Measurements from ENCODE around the gene S1PR5.
"Not testable (repeated sequence)": the region's sequence is repeated elsewhere in the genome, so short reads cannot be mapped to it uniquely, and the experiment has no call there.

The S1PR5 gene, protein sequence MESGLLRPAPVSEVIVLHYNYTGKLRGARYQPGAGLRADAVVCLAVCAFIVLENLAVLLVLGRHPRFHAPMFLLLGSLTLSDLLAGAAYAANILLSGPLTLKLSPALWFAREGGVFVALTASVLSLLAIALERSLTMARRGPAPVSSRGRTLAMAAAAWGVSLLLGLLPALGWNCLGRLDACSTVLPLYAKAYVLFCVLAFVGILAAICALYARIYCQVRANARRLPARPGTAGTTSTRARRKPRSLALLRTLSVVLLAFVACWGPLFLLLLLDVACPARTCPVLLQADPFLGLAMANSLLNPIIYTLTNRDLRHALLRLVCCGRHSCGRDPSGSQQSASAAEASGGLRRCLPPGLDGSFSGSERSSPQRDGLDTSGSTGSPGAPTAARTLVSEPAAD

DNA sequence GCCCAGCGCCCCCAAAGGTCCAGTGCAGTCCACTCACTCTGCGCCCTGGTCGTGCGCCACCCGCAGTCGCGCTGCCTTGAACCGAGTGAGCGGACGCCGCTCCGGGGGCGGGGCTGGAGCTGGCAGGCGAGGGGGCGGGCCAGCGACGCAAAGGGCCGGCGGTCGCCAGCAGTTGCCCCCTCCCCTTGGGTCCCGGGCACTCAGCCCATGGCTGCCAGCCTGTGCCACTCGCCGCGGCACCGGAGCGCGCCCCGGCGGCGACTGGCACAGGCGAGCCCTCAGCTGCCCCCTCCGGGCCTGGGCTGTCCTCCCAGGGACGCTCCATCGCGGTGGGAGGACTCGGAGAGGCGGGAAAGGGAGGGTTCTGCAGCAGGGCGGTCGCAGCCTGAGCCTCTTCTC, at the start of gene S1PR5:
S1PR5 (minus strand) TSS at position 87 of the 399 bp plus-strand sequence. CDS start 2,436 bp downstream, outside the sequence.
- DNase-seq = no peak

DNA sequence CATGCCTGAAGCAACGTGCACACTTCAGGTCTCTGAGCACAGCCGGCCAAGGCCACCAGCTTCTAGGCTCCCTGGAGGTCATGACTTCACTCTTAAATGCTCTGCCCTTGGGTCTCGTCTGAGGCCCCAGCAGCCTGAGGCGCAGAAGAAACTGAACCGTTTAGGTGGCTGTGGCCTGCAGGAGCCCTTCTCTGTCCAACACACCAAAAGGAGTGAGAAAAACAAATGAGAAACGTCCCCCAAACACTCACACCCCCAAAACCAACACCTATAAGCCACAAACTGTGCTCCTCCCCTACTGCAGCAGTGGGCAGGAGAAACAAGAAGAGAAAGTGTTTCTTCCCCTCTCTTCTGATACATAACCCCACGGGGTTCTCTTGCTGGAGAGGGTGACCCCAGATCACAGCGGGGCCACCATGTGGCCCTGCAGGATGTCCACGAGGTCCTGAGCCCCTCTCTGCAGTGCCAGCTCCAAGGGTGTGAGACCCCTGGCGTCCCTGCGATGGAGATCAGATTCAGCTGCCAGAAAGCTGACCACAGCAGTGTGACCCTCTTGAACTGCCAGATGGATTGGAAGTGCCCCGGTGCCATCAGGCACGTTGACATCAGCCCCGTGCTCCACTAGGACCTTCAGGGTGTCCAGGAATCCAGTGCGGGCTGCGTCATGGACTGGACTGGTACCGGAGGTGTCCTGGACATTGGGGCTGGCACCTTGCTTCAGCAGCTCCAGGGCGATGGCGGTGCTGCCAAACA, 49.6 kb upstream of the S1PR5 start:
- DNase-seq = no peak

DNA sequence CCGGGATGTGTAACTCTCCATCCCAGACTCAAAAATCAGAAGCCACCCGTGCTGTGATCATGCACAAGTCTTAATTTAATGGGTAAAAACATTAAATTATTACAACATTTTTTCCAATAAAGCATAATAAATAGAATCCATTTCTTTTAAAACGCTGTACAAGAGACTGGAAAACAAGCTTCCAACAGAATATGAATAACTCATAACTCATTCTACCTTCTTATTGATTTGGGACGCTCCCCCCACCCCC, 49.1 kb upstream of the S1PR5 start:
- no peak for DNase-seq

DNA sequence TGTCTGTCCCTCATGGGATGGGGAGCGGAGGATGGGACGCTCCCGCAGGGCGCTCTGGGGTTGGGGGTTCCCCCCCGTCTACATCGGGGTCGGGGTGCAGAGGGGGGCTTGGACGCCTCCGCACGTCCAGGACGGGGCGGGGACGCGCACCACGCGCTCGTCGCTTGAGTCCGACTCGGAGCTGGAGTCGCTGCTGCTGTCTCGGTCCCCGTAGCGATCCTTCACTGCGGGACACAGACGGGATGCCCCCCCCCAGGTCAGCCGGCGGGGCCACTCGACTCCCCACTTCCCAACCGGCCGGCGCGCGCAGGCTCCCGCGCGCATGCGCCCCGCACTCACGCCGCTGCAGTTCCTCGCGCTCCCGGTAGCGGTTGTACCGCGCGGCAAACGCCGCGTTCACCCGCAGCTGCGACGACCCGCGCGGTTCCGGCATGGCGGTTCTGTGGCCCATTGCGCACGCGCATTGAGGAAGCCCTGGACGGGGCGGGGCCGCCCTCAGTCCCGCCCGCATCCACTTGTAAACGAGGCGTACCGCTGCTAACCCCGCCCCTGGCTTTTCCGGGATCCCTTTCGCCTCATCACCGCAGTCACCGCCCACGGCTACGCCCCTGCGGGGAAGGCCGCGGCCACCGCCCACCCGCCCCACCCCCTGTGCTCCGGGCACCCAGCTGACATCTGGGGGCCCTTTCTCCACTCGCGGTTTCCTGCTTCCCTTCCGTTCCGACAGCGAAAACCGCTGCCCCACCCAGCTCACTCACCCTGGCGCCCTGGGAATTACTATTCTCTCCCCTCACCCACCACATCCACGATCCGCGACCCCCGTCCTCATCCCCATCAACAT, 48.5 kb upstream of the S1PR5 start, which contains the start of gene KRI1:
KRI1 (minus strand) TSS at position 444 of the 841 bp plus-strand sequence; CDS start at position 433, 11 bp downstream.
- DNase-seq = peak; percentile 82

DNA sequence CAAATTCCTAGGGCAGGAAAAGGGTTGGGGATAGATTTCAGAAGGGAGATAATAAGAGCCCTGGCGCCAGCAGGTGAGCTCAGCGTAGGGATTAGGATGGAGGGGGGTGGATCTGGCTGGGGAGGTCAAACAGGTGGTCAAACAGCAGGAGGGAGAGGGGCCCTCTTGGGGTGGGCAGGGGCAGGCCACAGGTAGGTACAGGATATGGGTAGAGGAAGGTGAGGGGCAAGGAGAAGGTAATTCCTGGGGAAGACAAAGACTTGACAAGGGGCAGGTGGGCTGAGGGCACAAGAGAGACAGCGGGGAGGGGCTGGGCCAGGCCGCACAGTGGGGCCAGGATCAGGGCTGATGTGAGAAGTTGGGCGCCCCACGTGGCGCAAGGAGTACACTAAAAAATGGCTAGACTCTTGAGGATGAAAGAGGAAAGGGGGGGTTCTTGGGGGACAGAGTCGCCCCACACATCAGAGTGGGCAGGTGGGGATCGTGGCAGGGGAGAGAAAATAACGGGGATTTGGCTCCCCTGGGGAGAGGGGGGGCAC, 47.9 kb upstream of the S1PR5 start:
- no peak for DNase-seq

DNA sequence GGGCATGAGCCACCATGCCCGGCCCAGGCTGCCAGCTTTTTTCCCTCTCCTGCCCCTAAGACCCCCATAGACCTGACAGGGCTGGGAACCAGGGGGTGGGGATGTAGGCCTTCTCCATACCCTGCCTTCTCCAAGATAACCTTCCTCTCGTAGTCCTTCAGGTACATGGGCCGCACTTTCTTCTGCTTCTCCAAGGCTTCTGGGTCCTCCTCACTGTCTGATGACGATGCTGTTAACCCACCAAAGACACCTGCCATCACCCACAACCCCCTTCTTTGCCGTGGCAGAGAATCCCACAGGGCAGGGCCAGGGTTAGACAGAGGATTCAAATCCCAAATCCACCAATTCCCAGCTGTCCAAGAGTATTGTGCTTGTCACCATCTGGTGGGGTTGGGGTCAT, 45.4 kb upstream of the S1PR5 start:
- no peak for DNase-seq

DNA sequence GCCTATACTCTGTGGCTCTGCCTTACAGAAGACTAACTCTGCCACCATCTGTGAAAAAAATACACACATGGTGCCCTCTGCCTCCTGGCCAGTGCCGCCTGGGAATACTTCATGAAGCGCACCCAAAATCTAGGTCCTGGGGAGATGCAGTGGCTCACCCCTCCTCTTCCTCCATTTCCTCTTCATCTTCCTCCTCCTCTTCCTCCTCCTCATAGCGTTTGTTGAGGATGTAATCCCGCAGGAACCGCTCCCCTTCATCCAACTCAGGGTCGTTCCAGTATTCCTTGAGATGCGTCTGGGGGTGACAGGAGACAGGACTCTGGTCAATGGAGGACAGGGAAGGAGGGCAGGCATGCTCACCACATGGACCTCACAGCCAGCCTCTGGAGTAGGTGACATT, 42.9 kb upstream of the S1PR5 start:
- DNase-seq = no peak

DNA sequence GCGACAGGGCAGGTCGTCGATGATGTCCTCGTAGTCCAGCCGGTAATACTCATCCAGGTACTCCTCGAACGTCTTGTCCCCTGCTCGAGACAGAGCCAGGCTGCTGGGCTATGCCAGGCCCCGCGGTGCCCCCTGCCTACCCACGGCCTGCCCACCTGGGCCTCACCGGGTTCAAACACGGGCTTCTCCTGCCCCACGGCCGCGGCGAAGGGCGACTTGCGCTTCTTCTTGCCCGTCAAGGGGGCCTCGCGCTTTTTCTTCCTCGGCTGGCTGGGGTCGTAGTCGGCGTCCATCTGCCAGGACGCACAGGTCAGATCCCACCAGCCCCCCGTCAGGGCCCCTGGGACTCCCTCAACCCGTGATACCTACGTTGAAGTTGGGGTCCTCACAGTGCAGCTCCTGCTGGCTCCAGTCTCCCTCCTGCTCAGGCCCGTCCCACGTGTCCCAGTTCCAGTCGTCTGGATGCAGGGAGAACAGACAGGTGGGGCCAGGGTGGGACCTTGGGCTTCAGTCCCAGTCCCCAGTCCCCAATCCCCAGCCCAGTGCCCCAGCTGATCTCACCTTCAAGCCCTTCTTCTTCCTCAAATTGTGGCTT, 40.5 kb upstream of the S1PR5 start:
- DNase-seq = no peak

DNA sequence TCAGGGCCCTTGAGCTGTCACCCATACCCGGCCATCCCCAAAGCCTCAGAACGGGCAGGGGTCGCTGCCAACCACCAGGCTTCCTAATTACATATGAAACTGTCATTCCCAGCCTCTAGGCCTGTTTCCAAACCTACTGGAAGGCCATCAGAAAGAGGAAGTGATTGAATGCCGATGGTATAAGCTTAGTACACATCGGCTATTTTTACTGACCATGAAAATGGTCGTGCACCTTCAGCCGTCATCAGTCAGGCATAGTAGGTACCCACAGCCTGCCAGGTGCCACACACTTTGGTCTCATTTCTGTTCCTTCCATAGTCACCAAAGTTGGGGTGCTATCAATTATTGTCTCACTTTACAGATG, 38.3 kb upstream of the S1PR5 start:
- no peak for DNase-seq

DNA sequence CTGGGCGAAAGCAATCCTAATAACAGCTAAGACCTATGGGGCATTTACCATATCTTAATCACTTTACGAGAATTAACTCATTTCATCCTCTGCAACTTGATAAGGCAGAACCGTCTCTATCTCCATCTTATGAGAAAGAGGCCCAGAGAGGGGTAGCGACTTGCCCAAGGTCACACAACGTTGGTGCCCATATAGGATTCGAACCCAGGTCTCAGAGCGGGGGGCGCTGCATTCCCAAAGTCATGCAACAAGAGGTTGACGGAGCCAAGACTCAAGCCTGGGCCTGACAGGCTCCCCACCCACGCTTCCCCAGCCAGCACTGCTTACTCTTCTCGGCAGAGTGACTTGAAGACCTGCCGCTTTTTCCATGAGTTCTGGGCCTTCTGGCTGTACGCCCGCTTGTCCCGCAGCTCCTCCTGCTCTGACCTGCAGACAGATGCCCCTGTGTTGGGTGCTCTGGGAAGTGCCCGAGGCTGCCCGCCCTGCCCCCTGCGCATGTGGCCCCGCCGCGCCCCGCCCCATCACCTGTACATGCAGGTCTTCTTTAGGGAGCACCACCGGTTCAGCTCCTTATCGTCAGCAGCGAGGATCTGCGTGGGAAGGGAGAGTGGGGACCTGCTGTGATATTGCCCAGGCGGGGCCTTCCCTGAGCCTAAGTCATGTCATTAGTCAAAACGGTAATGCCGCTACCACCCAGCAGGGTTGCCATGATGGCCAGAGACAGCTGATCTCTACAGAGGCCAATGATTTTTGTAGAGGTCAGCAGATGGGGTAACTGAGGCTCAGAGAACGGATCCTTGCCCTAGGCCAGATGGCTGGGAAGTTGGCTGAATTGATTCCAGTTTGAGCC, 37.7 kb upstream of the S1PR5 start:
- no peak for DNase-seq

DNA sequence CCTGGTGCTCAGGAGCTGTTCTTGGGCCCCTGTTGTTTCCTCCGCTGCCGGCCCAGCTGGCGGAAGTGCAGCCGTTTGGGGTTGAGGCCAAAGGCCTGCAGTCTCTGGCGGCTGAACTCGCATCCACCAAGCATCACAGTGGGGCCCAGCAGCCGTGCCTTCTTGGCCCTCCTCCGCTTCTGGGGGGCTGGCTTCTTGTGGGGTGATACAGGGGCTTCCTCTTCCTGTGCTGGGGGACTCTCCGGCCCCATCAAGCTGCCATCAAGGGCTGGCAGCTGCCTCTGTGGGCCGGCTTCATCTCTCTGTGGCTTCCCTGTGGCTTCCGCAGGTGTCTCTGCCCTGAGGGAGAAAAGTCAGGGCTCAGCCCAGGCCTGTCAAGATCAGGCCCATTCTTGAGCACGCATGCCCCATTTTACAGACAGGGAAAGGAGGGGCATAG, 36.7 kb upstream of the S1PR5 start:
- no peak for DNase-seq

DNA sequence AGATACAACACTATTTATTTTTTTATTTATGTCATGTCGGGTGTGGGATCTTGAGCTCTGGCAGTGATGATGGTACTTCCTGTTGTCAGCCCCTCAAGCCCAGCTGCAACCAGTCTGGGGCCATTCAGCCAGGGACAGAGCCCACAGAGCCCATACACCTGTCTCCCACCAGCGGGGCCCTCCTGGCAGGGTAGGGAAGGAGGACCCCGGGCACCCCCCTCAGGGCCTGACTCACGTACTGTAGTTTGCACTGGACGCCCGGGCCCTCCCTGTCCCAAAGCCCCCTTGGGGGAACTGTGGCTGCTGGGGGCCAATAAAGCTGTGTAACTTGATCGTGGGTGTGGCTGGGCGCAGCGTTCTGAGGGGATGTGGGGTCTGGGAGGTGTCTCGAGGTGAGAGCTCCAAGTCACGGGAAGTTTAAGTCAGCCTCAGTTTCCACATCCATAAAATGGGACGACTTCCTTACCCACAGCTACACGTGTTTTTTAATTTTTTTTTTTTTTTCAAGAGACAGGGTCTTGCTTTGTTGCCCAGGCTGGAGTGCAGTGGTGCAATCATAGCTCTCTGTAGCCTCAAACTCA, 35.9 kb upstream of the S1PR5 start:
- DNase-seq = no peak

DNA sequence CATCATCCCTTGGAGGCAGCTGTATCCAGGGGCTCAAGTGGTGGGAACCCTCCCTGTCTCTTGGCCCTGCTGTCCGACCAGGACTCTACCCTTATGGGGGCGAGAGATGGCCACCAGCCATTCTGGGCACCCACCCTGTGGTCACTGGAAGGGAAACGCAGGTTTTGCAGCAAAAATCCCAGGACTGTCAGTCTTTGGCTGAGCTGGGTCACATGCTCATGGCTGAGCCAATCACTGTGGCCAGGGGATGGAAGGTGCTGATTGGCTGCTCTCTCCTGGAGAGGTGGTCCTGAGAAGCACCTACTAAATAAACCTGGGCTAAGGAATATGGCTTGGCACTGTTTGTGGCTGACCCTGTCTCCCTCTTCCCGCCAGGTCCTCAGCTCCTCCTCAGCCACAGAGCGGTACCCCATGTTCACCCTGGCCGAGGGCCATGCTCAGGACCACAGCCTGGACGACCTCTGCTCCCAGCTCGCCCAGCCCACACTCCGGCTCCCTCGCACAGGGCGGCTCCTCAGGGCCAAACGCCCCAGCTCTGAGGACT, 35.3 kb upstream of the S1PR5 start:
- no peak for DNase-seq

DNA sequence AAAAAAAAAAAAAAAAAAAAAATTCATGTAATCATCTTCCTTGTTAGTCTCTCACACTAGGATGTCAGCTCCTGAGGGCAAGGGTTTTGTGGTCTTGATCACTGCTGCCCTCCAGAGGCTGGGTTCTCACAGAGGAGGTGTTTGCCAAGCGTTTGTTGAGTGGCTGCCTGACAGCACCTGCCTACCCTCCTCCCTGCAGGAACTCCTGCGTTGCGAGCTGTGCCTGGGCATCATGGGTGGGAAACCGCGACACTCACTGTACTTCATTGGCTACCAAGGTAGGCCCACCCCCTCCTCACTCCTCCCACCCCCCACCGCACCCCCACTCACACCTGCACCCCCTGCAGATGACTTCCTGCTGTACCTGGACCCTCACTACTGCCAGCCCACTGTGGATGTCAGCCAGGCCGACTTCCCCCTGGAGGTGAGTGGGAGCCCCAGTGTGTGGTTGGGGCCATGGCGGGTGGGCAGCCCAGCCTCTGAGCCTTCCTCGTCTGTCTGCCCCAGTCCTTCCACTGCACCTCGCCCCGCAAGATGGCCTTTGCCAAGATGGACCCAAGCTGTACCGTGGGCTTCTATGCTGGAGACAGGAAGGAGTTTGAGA, 34.6 kb upstream of the S1PR5 start:
- no peak for DNase-seq

DNA sequence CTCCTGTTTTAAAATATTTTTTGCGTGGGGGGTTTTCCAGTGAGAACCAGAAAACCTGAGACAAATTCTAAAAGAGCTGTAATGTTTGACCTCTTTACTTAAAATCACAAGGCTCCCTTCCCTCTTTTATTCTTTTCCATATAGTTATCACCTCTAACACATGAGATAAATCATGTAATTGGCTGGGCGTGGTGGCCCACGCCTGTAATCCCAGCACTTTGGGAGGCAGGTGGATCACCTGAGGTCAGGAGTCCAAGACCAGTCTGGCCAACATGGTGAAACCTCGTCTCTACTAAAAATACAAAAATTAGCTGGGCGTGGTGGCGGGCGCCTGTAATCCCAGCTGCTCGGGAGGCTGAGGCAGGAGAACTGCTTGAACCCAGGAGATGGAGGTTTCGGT, 33.8 kb upstream of the S1PR5 start:
- not testable (repeated sequence) for DNase-seq

DNA sequence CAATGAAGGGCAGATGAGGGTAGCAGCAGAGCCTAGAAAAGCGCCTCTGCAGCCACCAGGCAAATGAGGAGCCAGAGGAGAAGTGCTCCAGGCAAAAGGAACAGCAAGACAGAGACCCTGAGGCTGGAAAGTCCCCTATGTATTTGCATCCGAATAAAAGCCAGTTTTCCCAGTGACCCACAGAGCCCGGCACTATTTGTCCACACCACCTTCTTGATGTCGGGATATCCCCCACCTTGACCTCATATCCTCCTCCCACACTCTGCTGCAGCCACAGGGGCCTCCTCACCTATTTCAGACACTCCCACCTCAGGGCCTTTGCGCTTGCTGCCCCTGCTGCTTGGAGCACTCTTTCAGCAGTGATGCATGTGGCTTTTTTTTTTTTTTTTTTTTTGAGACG, 33.1 kb upstream of the S1PR5 start:
- DNase-seq = no peak

DNA sequence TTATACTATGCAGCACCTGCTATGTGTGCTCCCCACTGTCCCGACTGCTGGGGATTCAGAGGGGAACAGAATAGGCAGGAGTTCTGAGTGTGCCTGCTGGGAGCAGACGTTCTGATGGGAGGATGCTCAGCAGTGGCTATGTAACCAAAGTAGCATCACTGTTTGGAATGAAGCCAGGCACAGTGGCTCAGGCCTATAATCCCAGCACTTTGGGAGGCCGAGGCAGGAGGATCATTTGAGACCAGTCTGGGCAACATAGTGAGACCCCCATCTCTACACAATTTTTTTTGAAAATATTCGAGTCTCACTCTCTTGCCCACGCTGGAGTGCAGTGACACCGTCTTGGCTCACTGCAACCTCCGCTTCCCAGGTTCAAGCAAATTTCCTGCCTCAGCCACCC, 32.5 kb upstream of the S1PR5 start:
- DNase-seq = no peak

DNA sequence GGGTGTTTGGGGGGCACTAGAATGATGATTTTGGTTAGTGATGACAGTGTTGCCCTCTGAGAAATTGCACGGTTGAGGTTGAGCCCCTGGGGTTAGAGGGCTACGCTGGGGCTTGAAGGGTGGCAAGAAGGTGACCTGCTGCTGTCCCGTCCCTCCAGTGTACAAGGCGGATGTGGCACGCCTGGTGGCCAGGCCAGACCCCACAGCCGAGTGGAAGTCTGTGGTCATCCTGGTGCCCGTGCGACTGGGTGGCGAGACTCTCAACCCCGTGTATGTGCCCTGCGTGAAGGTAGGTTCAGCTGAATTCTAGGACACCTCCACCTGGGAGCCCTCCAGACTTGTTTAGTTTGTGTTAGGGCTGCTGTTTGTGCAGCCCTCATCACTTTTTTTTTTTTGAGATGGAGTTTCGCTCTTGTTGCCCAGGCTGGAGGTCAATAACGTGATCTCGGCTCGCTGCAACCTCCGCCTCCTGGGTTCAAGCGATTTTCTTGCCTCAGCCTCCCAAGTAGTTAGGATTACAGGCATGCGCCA, 31.6 kb upstream of the S1PR5 start:
- no peak for DNase-seq

DNA sequence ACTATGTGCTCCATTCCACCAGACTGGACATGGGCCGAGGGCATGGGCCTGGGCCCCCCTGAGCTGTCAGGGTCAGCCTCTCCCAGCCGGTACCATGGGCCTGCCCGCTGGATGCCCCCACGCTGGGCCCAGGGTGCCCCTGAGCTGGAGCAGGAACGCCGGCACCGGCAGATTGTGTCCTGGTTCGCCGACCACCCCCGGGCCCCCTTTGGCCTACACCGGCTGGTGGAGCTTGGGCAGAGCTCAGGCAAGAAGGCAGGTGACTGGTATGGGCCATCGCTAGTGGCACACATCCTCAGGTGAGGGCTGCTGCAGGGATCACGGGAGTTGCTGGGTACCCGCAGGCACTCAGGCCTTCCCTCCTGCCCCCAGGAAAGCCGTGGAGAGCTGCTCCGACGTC, 29.6 kb upstream of the S1PR5 start:
- no peak for DNase-seq

DNA sequence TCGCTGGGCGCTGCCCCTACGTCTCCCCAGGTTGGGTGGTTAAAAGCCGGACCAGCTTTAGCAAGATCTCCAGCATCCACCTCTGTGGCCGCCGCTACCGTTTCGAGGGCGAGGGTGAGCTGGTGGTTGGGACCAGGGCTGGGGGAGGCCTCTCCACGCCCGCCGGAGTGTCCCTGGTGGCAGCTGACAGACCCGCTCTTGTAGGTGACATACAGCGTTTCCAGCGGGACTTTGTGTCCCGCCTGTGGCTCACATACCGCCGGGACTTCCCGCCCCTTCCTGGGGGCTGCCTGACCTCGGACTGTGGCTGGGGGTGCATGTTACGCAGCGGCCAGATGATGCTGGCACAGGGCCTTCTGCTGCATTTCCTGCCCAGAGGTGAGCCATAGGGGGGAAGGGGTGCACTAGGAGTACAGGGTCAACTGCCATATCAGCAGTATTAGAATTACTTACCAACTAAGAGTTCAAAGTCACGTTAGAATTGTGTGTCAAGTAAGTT, 27.6 kb upstream of the S1PR5 start:
- DNase-seq = no peak

Data from NCI-H2081 treated with DMSO at 0.1 percent for 48 hours (cell line).